GM06990 (cell line): ENCODE results near the gene PRR4.

Experiments
- DNase-seq: peaks from one replicate; pipeline ENCODE4 v3.0.0-alpha.2; 2011; ENCODE audit not compliant: insufficient read length; ENCODE audit errors: extremely low read depth
- H3K27me3 ChIP-seq: replicated peaks from 2 replicates; pipeline ENCODE4 v1.6.0; 2011; ENCODE audit warnings: low read length; ENCODE audit not compliant: control insufficient read depth, insufficient read depth
- H3K36me3 ChIP-seq: 2 replicates; pipeline ENCODE4 v1.5.1; 2011; ENCODE audit warnings: low read length; ENCODE audit not compliant: control insufficient read depth, insufficient read depth
- H3K4me3 ChIP-seq: replicated peaks from 2 replicates; pipeline ENCODE4 v1.5.1; 2011; ENCODE audit warnings: low read depth, mild to moderate bottlenecking, control low read depth, low read length
- TF ChIP-seq, protein P1 (sequence below): IDR thresholded peaks from 2 replicates; pipeline ENCODE4 v1.5.1; 2011; ENCODE audit warnings: low read length, control low read depth, mild to moderate bottlenecking, inconsistent platforms; ENCODE audit not compliant: insufficient read depth, poor library complexity, severe bottlenecking

The PRR4 gene

DNA sequence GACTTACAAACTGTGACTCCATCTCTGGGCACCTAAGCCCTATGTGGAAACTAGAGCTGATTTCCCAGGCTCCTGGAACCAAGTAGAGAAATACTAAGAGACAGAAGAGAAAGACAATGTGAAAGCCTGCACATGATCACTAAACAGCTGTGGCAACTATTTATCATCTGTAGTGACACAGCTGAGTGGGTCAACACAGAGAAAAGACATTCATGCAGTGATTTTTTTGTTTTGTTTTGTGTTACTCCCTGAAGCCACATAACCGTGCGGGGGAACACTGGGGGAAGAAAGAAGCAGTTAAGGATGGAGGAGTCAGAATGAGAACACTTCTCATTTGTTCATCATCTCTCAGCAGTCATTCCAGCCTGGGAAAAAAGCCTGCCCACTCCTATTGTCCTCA lies 1.5 kb downstream of the PRR4 start:
- no peak for DNase-seq
- Histone ChIP-seq H3K4me3 (no peak overlapping the region), H3K36me3 (no peaks in the 10 kb centered on the region), H3K27me3 (no peaks in the 10 kb centered on the region)
- TF ChIP-seq, protein P1, sequence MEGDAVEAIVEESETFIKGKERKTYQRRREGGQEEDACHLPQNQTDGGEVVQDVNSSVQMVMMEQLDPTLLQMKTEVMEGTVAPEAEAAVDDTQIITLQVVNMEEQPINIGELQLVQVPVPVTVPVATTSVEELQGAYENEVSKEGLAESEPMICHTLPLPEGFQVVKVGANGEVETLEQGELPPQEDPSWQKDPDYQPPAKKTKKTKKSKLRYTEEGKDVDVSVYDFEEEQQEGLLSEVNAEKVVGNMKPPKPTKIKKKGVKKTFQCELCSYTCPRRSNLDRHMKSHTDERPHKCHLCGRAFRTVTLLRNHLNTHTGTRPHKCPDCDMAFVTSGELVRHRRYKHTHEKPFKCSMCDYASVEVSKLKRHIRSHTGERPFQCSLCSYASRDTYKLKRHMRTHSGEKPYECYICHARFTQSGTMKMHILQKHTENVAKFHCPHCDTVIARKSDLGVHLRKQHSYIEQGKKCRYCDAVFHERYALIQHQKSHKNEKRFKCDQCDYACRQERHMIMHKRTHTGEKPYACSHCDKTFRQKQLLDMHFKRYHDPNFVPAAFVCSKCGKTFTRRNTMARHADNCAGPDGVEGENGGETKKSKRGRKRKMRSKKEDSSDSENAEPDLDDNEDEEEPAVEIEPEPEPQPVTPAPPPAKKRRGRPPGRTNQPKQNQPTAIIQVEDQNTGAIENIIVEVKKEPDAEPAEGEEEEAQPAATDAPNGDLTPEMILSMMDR = no peak

DNA sequence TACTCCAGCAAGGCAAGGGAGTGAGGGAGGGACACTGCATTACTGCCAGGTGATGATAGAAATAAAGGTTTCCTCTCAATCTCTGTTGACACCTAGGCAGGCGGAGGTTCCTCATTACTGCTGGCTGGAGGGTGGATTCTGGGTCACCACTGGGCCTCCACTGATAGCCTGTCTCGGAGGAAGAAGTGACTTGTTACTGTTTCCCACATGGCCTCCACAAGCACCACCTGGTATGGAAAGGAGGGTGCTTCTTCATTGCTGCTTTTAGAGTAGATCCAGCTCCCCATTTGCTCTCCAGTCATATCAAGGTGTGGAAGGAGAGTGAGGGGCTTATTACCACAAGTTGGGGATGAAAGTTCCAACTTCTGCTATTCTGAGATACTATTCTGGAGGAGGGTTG lies 6.4 kb downstream of the PRR4 start:
- TF ChIP-seq, protein P1 = no peak
- no peaks in the 10 kb centered on the region for H3K27me3 ChIP-seq

DNA sequence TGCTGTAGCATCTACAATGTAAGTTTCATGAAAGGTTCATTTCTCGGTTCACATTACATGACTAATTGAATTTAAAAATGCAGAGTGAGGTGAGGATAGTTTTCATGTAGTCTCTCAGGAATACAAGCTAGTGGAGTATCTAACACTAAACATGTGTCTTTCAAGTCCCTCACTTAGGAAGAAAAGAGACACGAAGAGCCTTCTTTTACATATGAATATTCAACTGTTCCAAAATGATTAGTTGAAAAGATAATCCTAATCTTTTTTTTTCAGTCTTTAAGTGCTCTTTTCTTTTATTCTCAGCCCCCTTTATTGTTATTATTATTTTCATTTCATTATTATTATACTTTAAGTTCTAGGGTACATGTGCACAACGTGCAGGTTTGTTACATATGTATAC lies 10.8 kb downstream of the PRR4 start:
- Histone ChIP-seq H3K27me3 (no peaks in the 10 kb centered on the region), H3K36me3 (no peaks in the 10 kb centered on the region), H3K4me3 (no peak overlapping the region)
- TF ChIP-seq, protein P1 = no peak
- DNase-seq = no peak

More for the DNA sequence above, 6.4 kb downstream of the PRR4 start:
- DNase-seq = no peak
- no peak overlapping the region for H3K4me3 ChIP-seq
- no peaks in the 10 kb centered on the region for H3K36me3 ChIP-seq

DNA sequence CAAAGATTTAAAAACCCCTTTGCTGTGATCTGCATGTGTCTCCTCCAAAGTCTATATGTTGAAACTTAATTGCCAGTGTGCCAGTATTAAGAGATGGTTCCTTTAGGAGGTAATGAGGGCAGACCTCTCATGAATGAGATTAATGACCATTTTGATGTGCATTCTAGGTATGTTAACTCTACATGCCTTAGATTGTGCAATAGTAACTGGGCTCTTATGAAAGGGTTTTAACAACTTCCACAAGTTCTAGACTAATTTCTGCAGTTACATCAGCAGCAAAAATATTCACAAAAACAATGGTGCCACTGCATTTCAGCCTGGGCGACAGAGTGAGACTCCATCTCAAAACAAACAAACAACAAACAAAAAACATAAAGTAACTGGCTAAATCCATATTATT lies 19.3 kb downstream of the PRR4 start:
- H3K4me3 ChIP-seq = no peak overlapping the region

DNA sequence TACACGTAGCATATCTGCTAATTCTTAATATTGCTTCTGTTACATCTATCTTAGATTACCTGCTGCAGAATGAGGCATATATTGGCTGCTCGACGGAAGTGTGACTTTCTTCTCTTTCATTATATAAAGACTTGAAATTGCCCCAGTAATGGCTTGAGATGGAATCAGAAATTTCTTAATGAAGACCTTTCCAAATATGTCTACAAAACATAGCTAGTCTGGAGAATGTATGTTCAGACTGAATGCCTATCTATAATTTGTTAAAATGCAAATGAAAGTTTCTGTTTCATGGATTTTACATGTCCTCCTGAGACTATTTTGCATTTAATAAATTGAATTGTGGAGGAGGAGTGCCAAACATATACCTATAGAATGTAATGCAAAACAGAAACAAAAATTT lies 23.0 kb downstream of the PRR4 start, which contains the start of gene TAS2R10:
TAS2R10 (minus strand) TSS at position 101 of the 400 bp plus-strand sequence; CDS start at position 12, 89 bp downstream.
- Histone ChIP-seq H3K36me3 (no peaks in the 10 kb centered on the region), H3K27me3 (no peaks in the 10 kb centered on the region), H3K4me3 (no peak within 1 kb of the TSS)
- TF ChIP-seq, protein P1 = no peak
- DNase-seq = no peak

More for the DNA sequence above, 19.3 kb downstream of the PRR4 start:
- H3K36me3 ChIP-seq = no peaks in the 10 kb centered on the region
- DNase-seq = no peak
- TF ChIP-seq, protein P1 = no peak
- H3K27me3 ChIP-seq = no peaks in the 10 kb centered on the region

DNA sequence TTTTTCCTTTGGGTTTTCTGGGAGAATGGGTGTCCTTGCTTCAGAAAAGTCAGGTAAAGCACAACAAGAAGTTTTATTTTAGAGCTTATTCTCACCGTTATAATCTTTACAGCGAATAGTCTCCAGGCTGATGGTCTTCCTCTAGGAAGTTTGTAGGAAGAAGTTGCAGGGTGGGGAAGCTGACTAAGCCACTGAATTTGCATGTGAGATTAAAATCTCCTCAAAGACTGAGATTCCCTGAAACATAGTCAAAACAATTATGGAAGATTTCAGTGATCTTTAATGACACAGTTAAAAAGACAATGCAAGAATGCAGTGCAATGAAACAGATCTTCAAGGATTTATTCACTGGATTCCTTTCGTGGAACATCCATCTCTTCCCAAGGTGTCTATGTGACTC lies 24.3 kb downstream of the PRR4 start:
- no peaks in the 10 kb centered on the region for H3K27me3 ChIP-seq
- no peak overlapping the region for H3K4me3 ChIP-seq
- H3K36me3 ChIP-seq = no peaks in the 10 kb centered on the region
- TF ChIP-seq, protein P1 = no peak
- DNase-seq = no peak
